MM.1S (cell line): ENCODE data around the gene ATP11B.

Experiments used
- DNase-seq: peaks from one replicate; pipeline ENCODE4 v3.0.0-alpha.2; 2015
- H2AFZ ChIP-seq: fragments of 300-600 bp; sonication (generic); 2 replicates; pipeline ENCODE4 v1.6.0; 2016; ENCODE audit warnings: antibody characterized with exemption, low read length
- H3F3A ChIP-seq: fragments of 300-600 bp; sonication (generic); 2 replicates; pipeline ENCODE4 v1.6.1; 2016; ENCODE audit warnings: mild to moderate bottlenecking, antibody characterized with exemption, low read length, moderate library complexity, mixed read lengths; ENCODE audit not compliant: insufficient read depth
- H3K27ac ChIP-seq: fragments of 300-600 bp; sonication (generic); 2 replicates; pipeline ENCODE4 v1.5.1; 2016; ENCODE audit warnings: mild to moderate bottlenecking, low read length
- H3K27me3 ChIP-seq: fragments of 300-600 bp; sonication (generic); replicated peaks from 2 replicates; pipeline ENCODE4 v1.6.0; 2016; ENCODE audit warnings: low read length; ENCODE audit not compliant: insufficient read depth
- H3K36me3 ChIP-seq: fragments of 300-600 bp; sonication (generic); replicated peaks from 2 replicates; pipeline ENCODE4 v1.6.1; 2016; ENCODE audit warnings: mild to moderate bottlenecking, low read length, mixed read lengths; ENCODE audit not compliant: insufficient read depth
- H3K4me1 ChIP-seq: fragments of 300-600 bp; sonication (generic); 2 replicates; pipeline ENCODE4 v1.6.1; 2016; ENCODE audit warnings: low read length, mixed read lengths
- H3K4me2 ChIP-seq: fragments of 300-600 bp; sonication (generic); 2 replicates; pipeline ENCODE4 v1.6.0; 2016; ENCODE audit warnings: low read depth, low read length
- H3K4me3 ChIP-seq: fragments of 300-600 bp; sonication (generic); 2 replicates; pipeline ENCODE4 v1.5.1; 2016; ENCODE audit warnings: low read length, mixed read lengths
- H3K79me2 ChIP-seq: fragments of 300-600 bp; sonication (generic); 2 replicates; pipeline ENCODE4 v1.6.1; 2016; ENCODE audit warnings: mixed run types, low read length, mixed read lengths
- H3K9ac ChIP-seq: fragments of 300-600 bp; sonication (generic); 2 replicates; pipeline ENCODE4 v1.6.1; 2016; ENCODE audit warnings: low read length, mixed read lengths
- H3K9me2 ChIP-seq: fragments of 300-600 bp; sonication (generic); replicated peaks from 2 replicates; pipeline ENCODE4 v1.6.1; 2016; ENCODE audit warnings: mild to moderate bottlenecking, low read length, mixed read lengths; ENCODE audit not compliant: insufficient read depth
- H3K9me3 ChIP-seq: fragments of 300-600 bp; sonication (generic); replicated peaks from 2 replicates; pipeline ENCODE4 v1.6.1; 2016; ENCODE audit warnings: mild to moderate bottlenecking, low read length, mixed read lengths; ENCODE audit not compliant: insufficient read depth
- H4K20me1 ChIP-seq: fragments of 300-600 bp; sonication (generic); 2 replicates; pipeline ENCODE4 v1.6.1; 2016; ENCODE audit warnings: mild to moderate bottlenecking, low read length, moderate library complexity, mixed read lengths; ENCODE audit not compliant: insufficient read depth
- EZH2 ChIP-seq: fragments of 300-600 bp; sonication (generic); optimal IDR thresholded peaks from 2 replicates; pipeline ENCODE3; 2017; ENCODE audit warnings: low read depth, mild to moderate bottlenecking, antibody characterized with exemption, low read length, mixed read lengths
- EZH2phosphoT487 ChIP-seq: fragments of 300-600 bp; sonication (generic); IDR thresholded peaks from 2 replicates; pipeline ENCODE4 v1.6.1; 2018; ENCODE audit warnings: antibody characterized with exemption, low read length
- TF ChIP-seq, protein P1 (sequence below): fragments of 300-600 bp; sonication (generic); IDR thresholded peaks from 2 replicates; pipeline ENCODE4 v1.5.1; 2016; ENCODE audit warnings: antibody characterized with exemption, low read length, mixed read lengths

Gene ATP11B

DNA sequence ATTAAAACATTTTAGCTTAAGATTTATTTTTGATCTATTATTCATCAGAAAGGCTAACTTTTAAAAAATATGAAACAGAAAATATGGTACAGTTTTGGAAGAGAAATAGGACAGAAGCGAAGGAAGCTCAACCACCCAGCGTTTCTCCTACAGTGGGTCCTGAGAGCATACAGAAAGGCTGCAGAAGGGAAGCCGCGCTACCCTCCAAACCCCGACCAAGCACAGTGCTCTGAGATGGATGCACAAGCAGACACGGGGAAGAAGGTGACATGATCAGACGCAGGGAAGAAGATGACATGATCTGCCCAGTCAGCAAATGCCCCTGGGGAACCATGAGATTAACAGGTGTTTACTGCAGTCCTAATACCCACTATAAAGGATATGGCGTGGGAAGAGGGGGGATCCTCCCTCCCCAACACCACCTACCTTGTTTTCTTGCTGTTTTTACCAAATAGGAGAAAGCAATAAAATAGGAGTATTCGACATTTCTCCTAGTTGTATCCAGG, 172.6 kb downstream of the ATP11B start:
- H2AFZ ChIP-seq, result no peak overlapping the region
- TF ChIP-seq, protein P1, sequence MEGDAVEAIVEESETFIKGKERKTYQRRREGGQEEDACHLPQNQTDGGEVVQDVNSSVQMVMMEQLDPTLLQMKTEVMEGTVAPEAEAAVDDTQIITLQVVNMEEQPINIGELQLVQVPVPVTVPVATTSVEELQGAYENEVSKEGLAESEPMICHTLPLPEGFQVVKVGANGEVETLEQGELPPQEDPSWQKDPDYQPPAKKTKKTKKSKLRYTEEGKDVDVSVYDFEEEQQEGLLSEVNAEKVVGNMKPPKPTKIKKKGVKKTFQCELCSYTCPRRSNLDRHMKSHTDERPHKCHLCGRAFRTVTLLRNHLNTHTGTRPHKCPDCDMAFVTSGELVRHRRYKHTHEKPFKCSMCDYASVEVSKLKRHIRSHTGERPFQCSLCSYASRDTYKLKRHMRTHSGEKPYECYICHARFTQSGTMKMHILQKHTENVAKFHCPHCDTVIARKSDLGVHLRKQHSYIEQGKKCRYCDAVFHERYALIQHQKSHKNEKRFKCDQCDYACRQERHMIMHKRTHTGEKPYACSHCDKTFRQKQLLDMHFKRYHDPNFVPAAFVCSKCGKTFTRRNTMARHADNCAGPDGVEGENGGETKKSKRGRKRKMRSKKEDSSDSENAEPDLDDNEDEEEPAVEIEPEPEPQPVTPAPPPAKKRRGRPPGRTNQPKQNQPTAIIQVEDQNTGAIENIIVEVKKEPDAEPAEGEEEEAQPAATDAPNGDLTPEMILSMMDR, result no peak
- TF ChIP-seq EZH2phosphoT487, result no peak
- TF ChIP-seq EZH2, result no peak
- no peak overlapping the region for H3K27ac ChIP-seq
- H3K27me3 ChIP-seq, result no peaks in the 10 kb centered on the region
- no peaks in the 10 kb centered on the region for H3F3A ChIP-seq
- H3K36me3 ChIP-seq, result peaks cover 4% of the 10 kb centered on the region; the same call in 1 of the 2 replicates
- H3K9ac ChIP-seq, result no peak overlapping the region
- H3K4me1 ChIP-seq, result no peaks in the 10 kb centered on the region
- no peak overlapping the region for H3K4me3 ChIP-seq
- H3K9me3 ChIP-seq, result no peaks in the 10 kb centered on the region
- no peaks in the 10 kb centered on the region for H3K9me2 ChIP-seq
- H3K4me2 ChIP-seq, result no peak overlapping the region
- peaks cover 64% of the 10 kb centered on the region for H3K79me2 ChIP-seq
- peaks cover 4% of the 10 kb centered on the region; the same call in 1 of the 2 replicates for H4K20me1 ChIP-seq
- no peak for DNase-seq

DNA sequence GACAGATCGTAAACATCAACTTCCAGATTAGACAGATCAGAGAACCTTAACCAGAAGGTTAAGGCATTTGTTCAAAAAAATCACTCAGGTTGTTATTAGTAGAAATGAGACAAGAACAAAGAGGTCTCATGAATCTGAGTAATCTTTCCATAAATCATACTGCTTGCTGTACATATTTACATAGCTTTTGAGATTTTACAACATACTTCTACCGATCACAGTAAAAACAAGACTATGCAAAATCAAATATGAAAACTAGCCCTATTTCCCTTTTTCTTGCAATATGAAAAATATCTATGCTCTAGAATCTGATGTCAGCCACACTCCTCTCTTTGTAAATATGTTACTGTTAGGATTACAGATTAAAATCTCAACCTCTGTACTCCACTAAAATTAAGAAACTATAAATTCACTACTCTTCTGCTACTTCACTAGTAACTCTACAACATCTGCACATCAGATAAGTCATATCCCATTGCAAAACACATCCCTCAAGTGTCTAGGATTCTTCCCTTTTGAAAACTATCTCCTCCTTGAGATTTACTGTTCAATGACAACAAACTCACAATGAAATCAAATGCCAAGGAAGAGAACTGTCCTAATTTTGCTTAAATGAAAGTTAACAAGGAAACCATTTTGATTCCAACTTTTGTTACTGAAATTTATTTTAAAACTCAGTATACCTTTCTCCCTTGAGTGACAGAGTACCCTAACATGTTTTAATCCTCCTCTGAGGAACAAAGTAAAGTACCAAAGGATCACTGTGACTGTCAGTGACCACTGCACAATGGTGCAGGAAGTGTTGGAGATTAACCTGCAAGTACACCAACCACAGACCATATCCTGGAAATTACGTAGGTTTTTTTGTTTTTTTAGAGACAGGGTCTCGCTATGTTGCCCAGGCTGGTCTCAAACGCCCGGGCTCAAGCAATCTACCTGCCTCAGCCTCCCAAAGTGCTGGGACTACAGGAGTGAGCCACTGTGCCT, 174.2 kb downstream of the ATP11B start:
- Histone ChIP-seq H3K9me2 (no peaks in the 10 kb centered on the region), H3K9ac (no peak overlapping the region), H3K27ac (no peak overlapping the region), H3K9me3 (no peaks in the 10 kb centered on the region), H3K79me2 (peaks cover 80% of the 10 kb centered on the region), H3K36me3 (0 out of 2 replicates have a peak, but pooled peaks cover 4% of the 10 kb centered on the region), H3K4me3 (no peak overlapping the region), H3K27me3 (no peaks in the 10 kb centered on the region), H3K4me1 (peaks cover 5% of the 10 kb centered on the region; the same call in 1 of the 2 replicates), H3F3A (no peaks in the 10 kb centered on the region), H2AFZ (no peak overlapping the region), H3K4me2 (no peak overlapping the region), H4K20me1 (peaks cover 4% of the 10 kb centered on the region; the same call in 1 of the 2 replicates)
- TF ChIP-seq, protein P1, result no peak
- no peak for TF ChIP-seq EZH2phosphoT487
- no peak for TF ChIP-seq EZH2
- DNase-seq, result no peak

DNA sequence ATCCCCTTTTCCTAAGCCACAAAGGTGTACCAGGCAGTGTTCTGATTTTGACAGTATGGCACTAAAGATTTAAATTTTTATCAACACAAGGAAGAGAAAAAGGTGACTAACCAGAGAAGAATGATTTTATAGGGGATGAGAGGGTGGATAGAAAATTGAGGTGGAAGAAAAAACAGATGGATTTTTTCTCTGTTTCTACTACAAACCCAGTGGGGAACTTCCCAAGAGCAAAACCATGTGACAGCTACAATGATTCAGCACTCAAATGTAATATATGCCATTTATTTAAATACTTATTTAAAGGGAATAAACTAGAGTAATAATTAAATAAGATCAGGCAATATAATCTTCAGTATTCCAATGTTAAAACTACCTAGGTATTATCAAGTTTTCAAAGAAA, 176.0 kb downstream of the ATP11B start:
- Histone ChIP-seq H2AFZ (no peak overlapping the region), H3K4me1 (peaks cover 5% of the 10 kb centered on the region; the same call in 1 of the 2 replicates), H4K20me1 (peaks cover 4% of the 10 kb centered on the region; the same call in 1 of the 2 replicates), H3K9me2 (no peaks in the 10 kb centered on the region), H3K4me2 (no peak overlapping the region), H3K79me2 (peaks cover 91% of the 10 kb centered on the region), H3K27ac (no peak overlapping the region), H3K9me3 (no peaks in the 10 kb centered on the region), H3K9ac (no peak overlapping the region), H3K27me3 (no peaks in the 10 kb centered on the region), H3K36me3 (no peaks in the 10 kb centered on the region), H3F3A (no peaks in the 10 kb centered on the region), H3K4me3 (no peak overlapping the region)
- TF ChIP-seq EZH2phosphoT487 (no peak), EZH2 (no peak)
- TF ChIP-seq, protein P1, result no peak
- DNase-seq, result no peak
